CD4-positive, alpha-beta T cell treated with Interleukin-12 subunit alpha and Interleukin-12 subunit beta, for 1 hour (primary cell): ENCODE measurements around the gene ATF2.
A peak's percentile ranks its signal among the peaks of the same experiment; 100 is the strongest.
"Not testable (repeated sequence)": the region's sequence is repeated elsewhere in the genome, so short reads cannot be mapped to it uniquely, and the experiment has no call there.

ENCODE experiments used
- DNase-seq: peaks from one replicate; pipeline ENCODE4 v3.0.0-alpha.2; 2020

Gene ATF2

GRCh38 chr2:175164235-175164634, 3.8 kb downstream of the ATF2 start:
- no peak for DNase-seq

GRCh38 chr2:175158894-175159293, 9.1 kb downstream of the ATF2 start:
- DNase-seq = no peak

- no peak for DNase-seq
These were observed 11.5 kb downstream of the ATF2 start for GRCh38 chr2:175156534-175156933.

- no peak for DNase-seq
These were observed 13.3 kb downstream of the ATF2 start for GRCh38 chr2:175154661-175155082.

DNA sequence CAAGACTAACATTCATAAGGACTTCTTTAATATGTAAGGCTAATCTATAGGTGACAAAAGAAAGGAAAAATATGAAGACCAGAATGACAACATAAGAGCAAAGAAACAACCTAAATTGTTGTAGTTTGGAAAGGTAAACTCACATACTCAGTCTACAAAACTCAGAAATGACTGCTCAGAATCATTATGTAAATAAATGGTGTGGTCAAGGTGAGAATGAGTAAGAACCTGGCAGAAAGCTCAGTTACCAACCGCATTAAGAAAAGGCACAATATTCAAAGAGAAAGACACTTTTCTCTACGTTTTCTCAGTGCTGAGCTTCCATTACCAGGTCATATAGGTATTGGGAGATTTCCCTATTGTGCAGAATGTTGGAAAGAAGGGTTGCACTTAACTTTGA, 15.8 kb downstream of the ATF2 start:
- DNase-seq = no peak

DNA sequence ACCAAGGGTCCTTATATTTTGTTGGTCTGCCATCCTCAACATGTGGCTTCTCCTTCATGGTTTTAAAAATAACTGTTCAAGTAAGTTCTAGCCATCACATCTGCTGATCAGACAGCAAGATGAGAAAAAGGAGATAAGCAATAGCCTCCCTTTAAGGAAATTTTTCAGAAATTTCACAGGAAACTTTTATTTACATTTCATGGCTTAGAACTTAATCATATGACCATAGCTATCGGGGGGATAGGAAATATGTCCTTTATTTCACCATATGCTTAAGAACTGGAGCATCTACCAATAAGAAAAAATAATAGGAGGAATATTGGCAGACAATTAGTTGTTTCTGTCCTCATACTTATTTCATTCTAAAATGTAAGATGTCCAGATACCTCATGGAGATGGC, 16.2 kb downstream of the ATF2 start:
- DNase-seq = no peak

GRCh38 chr2:175147186-175147585, 20.8 kb downstream of the ATF2 start:
- no peak for DNase-seq

- no peak for DNase-seq
These were observed 24.3 kb downstream of the ATF2 start for GRCh38 chr2:175143678-175144077.

GRCh38 chr2:175143191-175143590, 24.8 kb downstream of the ATF2 start:
- DNase-seq = no peak

GRCh38 chr2:175140332-175140731, 27.7 kb downstream of the ATF2 start:
- no peak for DNase-seq

GRCh38 chr2:175137793-175138192, 30.2 kb downstream of the ATF2 start:
- DNase-seq = no peak

DNA sequence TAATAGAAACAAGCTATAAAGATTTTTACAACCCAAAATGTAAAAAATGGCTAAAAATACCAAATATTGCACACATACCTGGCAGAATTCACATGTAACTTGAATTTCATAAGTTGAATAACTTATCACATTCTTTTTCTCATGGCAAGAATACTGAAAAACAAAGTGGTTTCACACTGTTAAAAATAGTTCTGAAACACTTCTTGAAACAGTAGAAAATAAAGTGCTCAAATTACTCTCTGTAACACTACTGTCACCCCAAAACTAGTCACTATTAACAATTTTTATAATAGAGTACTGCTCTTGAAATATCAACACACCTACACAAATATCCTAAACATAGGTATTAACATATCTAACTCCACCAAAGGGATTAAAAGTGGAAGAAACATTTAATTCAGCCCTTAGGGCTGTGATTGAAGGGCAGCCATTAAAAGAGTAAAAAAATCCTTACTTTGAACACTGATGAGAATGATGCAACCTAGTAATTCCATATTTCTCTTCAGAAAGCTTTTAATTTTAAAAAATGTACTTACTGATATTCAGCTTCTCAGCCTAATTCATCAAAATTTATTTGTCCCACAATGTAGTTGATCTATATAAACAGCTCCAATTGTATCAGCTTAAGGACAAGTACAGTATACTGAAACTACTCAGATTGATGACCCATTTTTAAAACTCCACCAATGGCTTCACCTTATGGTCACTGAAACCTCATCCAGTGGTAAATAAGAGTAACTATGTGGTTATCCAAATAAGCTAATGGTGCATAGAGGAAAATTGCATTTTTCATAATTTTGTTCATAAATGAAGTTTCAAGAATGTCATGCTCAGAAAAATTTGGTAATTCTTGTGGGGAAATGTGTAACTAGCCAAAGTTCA, 31.4 kb downstream of the ATF2 start:
- no peak for DNase-seq

- no peak for DNase-seq
These were observed 32.1 kb downstream of the ATF2 start for GRCh38 chr2:175135862-175136261.

DNA sequence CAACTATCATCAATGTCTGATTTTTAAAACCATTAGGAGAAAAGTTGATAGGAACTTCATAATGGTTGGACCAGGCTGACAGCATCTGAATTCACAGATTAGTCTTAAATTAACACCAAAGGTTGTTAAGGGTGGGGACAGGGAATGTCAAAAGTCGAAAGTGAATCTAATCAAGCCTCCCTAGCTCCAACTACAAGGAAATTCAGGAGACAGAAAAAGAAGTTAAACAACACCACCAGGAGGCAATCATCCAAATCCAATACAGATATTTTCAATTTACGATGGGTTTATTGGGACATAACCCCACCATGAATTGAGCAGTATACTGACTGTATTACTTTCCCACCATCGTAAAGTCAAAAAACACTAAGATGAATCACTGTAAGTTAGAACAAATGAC, 32.8 kb downstream of the ATF2 start:
- DNase-seq = no peak

GRCh38 chr2:175131252-175131651, 36.8 kb downstream of the ATF2 start:
- no peak for DNase-seq

- DNase-seq = no peak
These were observed 41.3 kb downstream of the ATF2 start for GRCh38 chr2:175126661-175127060.

- DNase-seq = no peak
These were observed 44.7 kb downstream of the ATF2 start for GRCh38 chr2:175123254-175123653.

DNA sequence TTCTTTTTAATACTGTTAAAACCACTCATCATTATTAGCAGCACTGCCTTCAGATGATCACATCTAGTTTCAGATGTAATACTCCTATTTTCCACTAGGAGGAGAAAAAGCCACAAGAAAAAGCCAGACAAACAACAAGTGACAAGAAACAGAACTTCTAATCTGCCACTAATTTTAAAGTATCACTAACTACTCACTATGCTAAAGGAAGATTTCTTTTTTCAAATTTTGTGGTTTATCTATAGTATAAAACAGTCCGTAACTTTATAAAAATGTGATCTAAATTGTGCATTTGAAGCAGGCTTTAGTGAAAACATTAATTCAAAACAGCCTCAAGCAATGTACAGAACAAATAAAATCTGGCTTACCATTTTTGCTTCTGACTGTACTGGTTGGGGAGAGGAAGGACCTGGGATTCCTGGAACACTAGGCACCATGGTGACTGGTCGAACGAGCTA, 56.8 kb downstream of the ATF2 start:
- DNase-seq = peak; percentile 63

DNA sequence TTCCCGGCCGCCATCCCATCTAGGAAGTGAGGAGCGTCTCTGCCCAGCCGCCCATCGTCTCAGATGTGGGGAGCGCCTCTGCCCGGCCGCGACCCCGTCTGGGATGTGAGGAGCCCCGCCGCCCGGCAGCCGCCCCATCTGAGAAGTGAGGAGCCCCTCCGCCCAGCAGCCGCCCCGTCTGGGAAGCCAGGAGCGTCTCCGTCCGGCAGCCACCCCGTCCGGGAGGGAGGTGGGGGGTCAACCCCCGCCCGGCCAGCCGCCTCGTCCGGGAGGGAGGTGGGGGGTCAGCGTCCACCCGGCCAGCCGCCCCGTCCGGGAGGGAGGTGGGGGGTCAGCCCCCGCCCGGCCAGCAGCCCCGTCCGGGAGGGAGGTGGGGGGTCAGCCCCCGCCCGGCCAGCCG, 59.9 kb downstream of the ATF2 start:
- DNase-seq = not testable (repeated sequence)

DNA sequence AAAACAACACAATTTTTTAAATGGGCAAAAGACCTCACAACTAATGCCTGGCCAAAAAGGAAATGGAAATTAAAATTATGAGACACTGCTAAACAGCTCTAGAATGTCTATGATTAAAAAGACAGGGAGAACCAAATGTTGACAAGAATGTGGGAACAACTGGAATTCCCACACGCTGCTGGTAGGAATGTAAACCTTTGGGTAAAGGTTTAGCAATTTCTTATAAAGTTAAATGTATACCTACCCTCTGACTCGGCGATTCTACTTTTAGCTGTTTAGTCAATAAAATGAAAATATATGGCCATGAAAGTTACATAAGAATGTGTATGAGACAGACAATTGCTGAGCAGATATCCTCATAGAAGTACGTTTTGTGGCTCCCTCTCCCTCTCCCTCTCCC, 60.9 kb downstream of the ATF2 start:
- DNase-seq = no peak

- no peak for DNase-seq
These were observed 64.8 kb downstream of the ATF2 start for GRCh38 chr2:175103191-175103590.

GRCh38 chr2:175101514-175101913, 66.5 kb downstream of the ATF2 start:
- no peak for DNase-seq

DNA sequence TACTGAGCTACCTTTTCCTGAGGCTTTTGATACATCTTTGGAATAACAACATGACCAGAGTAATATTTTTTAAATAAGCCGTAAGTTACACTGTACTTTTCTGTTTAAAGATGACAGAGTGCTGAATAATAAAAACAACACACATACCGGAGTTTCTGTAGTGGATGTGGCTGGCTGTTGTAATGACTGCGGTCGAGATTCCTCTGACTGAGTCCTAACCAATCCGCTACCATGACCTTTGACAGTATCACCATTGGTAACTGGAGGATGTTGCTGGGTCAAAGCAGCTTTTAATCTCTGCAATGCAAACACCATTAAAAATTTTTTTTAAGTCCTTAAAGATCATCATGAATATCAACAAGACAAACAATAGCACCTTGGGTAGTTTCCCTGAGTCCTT, 70.7 kb downstream of the ATF2 start:
- no peak for DNase-seq

- not testable (repeated sequence) for DNase-seq
These were observed 83.9 kb downstream of the ATF2 start for GRCh38 chr2:175084117-175084516.

- no peak for DNase-seq
These were observed 87.5 kb downstream of the ATF2 start for GRCh38 chr2:175080479-175080878.
